HepG2 (cell line): ENCODE results near the gene DLG2. TPM values are rescaled to one million over a fixed set of nuclear protein-coding genes. Genes with fewer than 3 reads are reported as not detected.

Source experiments
- AKAP8 ChIP-seq: sonication (generic); formaldehyde crosslinking; IDR thresholded peaks from 2 replicates; pipeline ENCODE4 v1.5.1; 2020; ENCODE audit warnings: mild to moderate bottlenecking, missing genetic modification reagents
- ARID2 ChIP-seq: sonication (generic); formaldehyde crosslinking; IDR thresholded peaks from 2 replicates; pipeline ENCODE4 v1.8.1; 2022; ENCODE audit warnings: mild to moderate bottlenecking, missing genetic modification reagents, borderline replicate concordance
- ETV5 ChIP-seq: IDR thresholded peaks from 2 replicates; pipeline ENCODE4 v1.6.1; 2018; ENCODE audit warnings: missing biosample characterization, missing genetic modification reagents, inconsistent platforms, borderline replicate concordance
- FOXK1 ChIP-seq: sonication (generic); formaldehyde crosslinking; IDR thresholded peaks from 2 replicates; pipeline ENCODE4 v1.4.0; 2020; ENCODE audit warnings: low read depth, missing genetic modification reagents, borderline replicate concordance
- KAT2B ChIP-seq: fragments of 150-350 bp; IDR thresholded peaks from 2 replicates; pipeline ENCODE4 v1.6.1; 2014; ENCODE audit warnings: low read depth, low read length, borderline replicate concordance
- MIXL1 ChIP-seq: IDR thresholded peaks from 2 replicates; pipeline ENCODE4 v1.6.1; 2016
- NFE2L1 ChIP-seq: sonication (generic); formaldehyde crosslinking; IDR thresholded peaks from 2 replicates; pipeline ENCODE4 v1.4.0; 2020; ENCODE audit warnings: missing genetic modification reagents, mild to moderate bottlenecking, borderline replicate concordance
- PRDM15 ChIP-seq: sonication (generic); formaldehyde crosslinking; IDR thresholded peaks from 2 replicates; pipeline ENCODE4 v1.4.0; 2020; ENCODE audit warnings: missing genetic modification reagents
- ZNF512B ChIP-seq: sonication (generic); formaldehyde crosslinking; IDR thresholded peaks from 2 replicates; pipeline ENCODE4 v1.5.1; 2020; ENCODE audit warnings: missing genetic modification reagents, mild to moderate bottlenecking, borderline replicate concordance
- polyA plus RNA-seq, 8 experiments: library from polyadenylated mRNA; depleted of rRNA in 3 of 8; stranded (reverse) in 7 of 8; unstranded in 1 of 8; fragments of >200 nt; fragmentation: Illumina TruSeq in 4 of 8; extraction: Trizol in 4 of 8; gene quantifications; 2 replicates each; pipeline versions ENCODE4 v1.2.1 to v1.2.3, GENCODE V29; 2011 to 2016; ENCODE audit warnings: low read depth in 4 of 8, missing spikeins in 1 of 8, mixed read lengths in 1 of 8; ENCODE audit not compliant: insufficient read depth in 1 of 8
- total RNA-seq, 5 experiments: library from RNA; depleted of rRNA; stranded (reverse); fragments of >200 nt; fragmentation: Illumina TruSeq; extraction: Trizol; gene quantifications; 2 replicates each; pipeline ENCODE4 v1.2.3, GENCODE V29; 2016; ENCODE audit warnings: low read depth in 1 of 5

DLG2 gene
- total and polyA plus RNA-seq, 2 of the 13 experiments (the other 11 are each of a cell fraction or from before 2014, with no cell fraction given): 0.46 to 1.0 TPM

GRCh38 chr11:84558085-84558905 is 1068.8 kb downstream of the DLG2 start (continued):
- TF ChIP-seq ETV5 (no peak), KAT2B (no peak), FOXK1 (CRISPR knock-in tag) (no peak), ARID2 (CRISPR knock-in tag) (no peak), MIXL1 (CRISPR knock-in tag) (0 out of 2 replicates have a peak, but pooled peaks have one; percentile 26), PRDM15 (CRISPR knock-in tag) (no peak), ZNF512B (no peak), AKAP8 (CRISPR knock-in tag) (no peak), NFE2L1 (CRISPR knock-in tag) (no peak)
